Hepatocyte (in vitro differentiated cells): ENCODE results near the gene VRTN.

ENCODE experiments used
- CTCF ChIP-seq: fragments of 200-600 bp; sonication (generic); IDR thresholded peaks from 2 replicates; pipeline ENCODE4 v1.5.1; 2016; ENCODE audit warnings: antibody characterized with exemption, mild to moderate bottlenecking; ENCODE audit not compliant: poor library complexity
- EZH2phosphoT487 ChIP-seq: fragments of 200-600 bp; sonication (generic); IDR thresholded peaks from one replicate; pipeline ENCODE4 v1.6.1; 2018; ENCODE audit warnings: antibody characterized with exemption, mild to moderate bottlenecking, low read depth, moderate library complexity; ENCODE audit not compliant: unreplicated experiment, severe bottlenecking

DNA sequence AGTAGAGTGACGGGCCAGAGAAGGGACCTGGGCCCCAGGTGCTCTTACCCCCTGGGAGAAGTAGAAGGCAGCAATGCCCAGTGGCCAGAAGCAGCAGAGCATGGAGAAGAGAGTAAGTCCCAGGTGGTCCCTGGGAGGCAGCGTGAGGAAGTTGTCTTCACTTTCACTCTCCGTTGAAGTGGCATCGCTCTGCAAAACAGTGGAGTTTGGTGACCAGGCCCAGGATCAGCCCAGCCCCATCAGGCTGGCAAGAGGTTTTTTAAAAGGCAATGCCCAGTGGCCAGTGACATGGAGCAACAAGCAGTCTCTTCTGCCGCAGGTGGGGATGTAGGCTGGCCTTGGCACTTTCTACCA, 59.5 kb downstream of the VRTN start:
- TF ChIP-seq CTCF (no peak), EZH2phosphoT487 (no peak)
